ENCODE results near the gene GDF9. TPM values are rescaled to one million over a fixed set of nuclear protein-coding genes. Genes with fewer than 3 reads are reported as not detected.

The GDF9 gene
- total and polyA plus RNA-seq, 10 donors, result 0.17 to 0.59 (median 0.37) TPM; not detected in 3

DNA sequence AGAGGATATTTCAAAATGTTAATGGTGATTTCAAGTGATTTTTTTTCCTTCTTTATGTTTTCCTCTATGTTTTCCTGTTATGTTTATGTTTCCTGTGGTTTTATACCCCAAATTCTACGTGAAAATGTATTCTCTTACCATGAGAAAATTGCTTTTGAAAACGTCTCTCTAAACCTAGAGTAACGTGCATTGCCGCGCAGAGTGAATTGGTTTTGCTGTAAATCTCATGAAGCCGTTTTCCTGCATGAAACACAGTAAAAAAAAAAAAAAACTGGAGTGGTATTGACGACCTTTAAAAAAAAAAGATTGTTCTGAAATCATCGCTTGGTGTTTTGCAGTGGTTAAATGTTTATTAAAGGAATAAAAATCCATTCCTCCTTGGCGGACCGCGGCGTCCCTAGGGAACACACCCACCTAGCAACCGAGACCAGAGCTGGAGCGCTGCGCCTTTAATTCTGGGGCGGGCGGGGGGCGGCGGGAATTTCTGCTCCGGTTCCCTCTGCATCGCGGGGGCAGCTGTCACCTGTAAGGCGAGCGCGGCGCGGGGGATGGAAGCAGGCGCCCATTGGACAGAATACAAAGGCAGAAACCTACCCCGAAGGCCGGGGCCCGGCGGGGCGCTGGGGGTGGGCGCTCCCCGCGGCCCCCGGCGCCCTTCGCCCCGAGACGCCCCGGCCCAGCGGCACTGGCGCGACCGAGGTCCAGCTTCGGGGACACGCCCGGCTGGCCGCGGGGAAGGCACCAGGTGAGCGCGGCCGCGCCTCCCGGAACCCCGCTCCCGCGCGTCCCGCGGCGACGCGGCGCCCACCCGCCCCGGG is 53.3 kb downstream of the GDF9 start, which contains the start of gene SOWAHA:
TSS of gene SOWAHA (plus strand) at position 522 of the 818 bp plus-strand sequence. CDS start 320 bp downstream, outside the sequence.
- TF ChIP-seq POLR2A (IDR thresholded peaks at IDR 0.05), result no peak
- no peak for TF ChIP-seq POLR2AphosphoS5 (IDR thresholded peaks at IDR 0.05)
- TF ChIP-seq CTCF (IDR thresholded peaks at IDR 0.05 in 8 of 11, conservative IDR thresholded peaks at IDR 0.05 in 3 of 11), result no peak
- peaks cover 9 to 25% (median 19%) of the 10 kb centered on the region in 6 donors for H3K4me1 ChIP-seq
- intact Hi-C loops (cut with DNase I; ENCODE audit: low total_unique reads), result loop anchor here (10.0 kb wide), 1 partner anchor 288 kb away; no protein-coding TSS in a partner anchor
- no peak within 1 kb of the TSS for H3K27ac ChIP-seq
- H3K27me3 ChIP-seq (replicated peaks in 1 of 7), result peaks cover 0 to 64% (median 49%) of the 10 kb centered on the region in 7 donors
- peaks cover 0 to 4% (median 0%) of the 10 kb centered on the region in 8 donors for H3K9me3 ChIP-seq
- WGBS, 5 donors, result 1 to 7% (median 2%) methylated on average over 16 to 68 of the region's 68 CpGs
- H3K36me3 ChIP-seq, result no peaks in the 10 kb centered on the region
- DNase-seq, result no peak
- peak within 1 kb of the TSS in 7 of 8 donors; percentile 22 to 65 (median 34) for H3K4me3 ChIP-seq

GRCh38 chr5:132812123-132812765 is 54.0 kb downstream of the GDF9 start:
- no peak for DNase-seq
- intact Hi-C loops (cut with DNase I; ENCODE audit: low total_unique reads), result loop anchor here (10.0 kb wide), 1 partner anchor 287 kb away; no protein-coding TSS in a partner anchor
- H3K27me3 ChIP-seq (replicated peaks in 1 of 7), result peaks cover 0 to 64% (median 49%) of the 10 kb centered on the region in 7 donors
- no peak overlapping the region for H3K4me3 ChIP-seq
- H3K36me3 ChIP-seq, result no peaks in the 10 kb centered on the region
- H3K27ac ChIP-seq, result no peak overlapping the region
- TF ChIP-seq CTCF (IDR thresholded peaks at IDR 0.05 in 8 of 11, conservative IDR thresholded peaks at IDR 0.05 in 3 of 11) (no peak), POLR2A (IDR thresholded peaks at IDR 0.05) (no peak), POLR2AphosphoS5 (IDR thresholded peaks at IDR 0.05) (no peak)
- WGBS, 5 donors, result 38 to 58% (median 48%) methylated on average over 18 of the region's 18 CpGs
- peaks cover 0 to 4% (median 0%) of the 10 kb centered on the region in 8 donors for H3K9me3 ChIP-seq
- peaks cover 9 to 25% (median 19%) of the 10 kb centered on the region in 6 donors for H3K4me1 ChIP-seq

Small RNA genes lying within 50 kb of the gene (small RNA-seq; reads per million reads assigned to genes)
- gene RNA5SP192, result 0 reads per million in 4 donors

Other genes with a start within 250 kb of the GDF9 start
- gene IL13, start 208.3 kb downstream of the GDF9 start, total RNA-seq, result not detected
- gene IL13, start 208.3 kb downstream of the GDF9 start, polyA plus RNA-seq, result under 1 TPM in 2 of 3 donors, not detected in 1; 0.06 to 0.07 TPM
- gene IL4, start 192.5 kb downstream of the GDF9 start, total RNA-seq, result not detected
- gene IL4, start 192.5 kb downstream of the GDF9 start, polyA plus RNA-seq, result not detected
- gene KIF3A, start 128.9 kb downstream of the GDF9 start, total RNA-seq, result 10 to 100 TPM in 1 of 7 donors, 1 to 10 TPM in 6; 4.5 to 10.7 (median 7.9) TPM
- 1 to 10 TPM; 1.3 to 2.4 (median 2.1) TPM for gene KIF3A, start 128.9 kb downstream of the GDF9 start, polyA plus RNA-seq
- gene CCNI2, start 119.0 kb downstream of the GDF9 start, total RNA-seq, result 1 to 10 TPM in 5 of 7 donors, under 1 TPM in 2; 0.19 to 5.2 (median 1.1) TPM
- under 1 TPM; 0.32 to 0.91 (median 0.36) TPM for gene CCNI2, start 119.0 kb downstream of the GDF9 start, polyA plus RNA-seq
- 10 to 100 TPM; 11.5 to 29.8 (median 19.8) TPM for gene SEPTIN8, start 89.2 kb downstream of the GDF9 start, total RNA-seq
- 10 to 100 TPM in 1 of 3 donors, 1 to 10 TPM in 2; 6.1 to 13.3 (median 7.5) TPM for gene SEPTIN8, start 89.2 kb downstream of the GDF9 start, polyA plus RNA-seq
- not detected for gene SOWAHA, start 53.2 kb downstream of the GDF9 start, total RNA-seq
- gene SOWAHA, start 53.2 kb downstream of the GDF9 start, polyA plus RNA-seq, result under 1 TPM; 0.03 to 0.56 (median 0.24) TPM
- 10 to 100 TPM in 2 of 7 donors, 1 to 10 TPM in 5; 1.8 to 26.1 (median 4.0) TPM for gene SHROOM1, start 35.8 kb downstream of the GDF9 start, total RNA-seq
- 1 to 10 TPM; 1.1 to 2.8 (median 1.4) TPM for gene SHROOM1, start 35.8 kb downstream of the GDF9 start, polyA plus RNA-seq
- 100 to 1,000 TPM in 4 of 7 donors, 10 to 100 TPM in 3; 59.6 to 176 (median 159) TPM for gene UQCRQ, start 173 bp upstream of the GDF9 start, total RNA-seq
- gene UQCRQ, start 173 bp upstream of the GDF9 start, polyA plus RNA-seq, result 100 to 1,000 TPM; 175 to 266 (median 192) TPM
- 1 to 10 TPM; 1.9 to 6.1 (median 2.3) TPM for gene LEAP2, start 7.2 kb upstream of the GDF9 start, total RNA-seq
- 1 to 10 TPM; 2.1 to 3.3 (median 2.9) TPM for gene LEAP2, start 7.2 kb upstream of the GDF9 start, polyA plus RNA-seq
- 10 to 100 TPM; 60.5 to 84.3 (median 71.1) TPM for gene AFF4, start 97.2 kb upstream of the GDF9 start, total RNA-seq
- gene AFF4, start 97.2 kb upstream of the GDF9 start, polyA plus RNA-seq, result 1 to 10 TPM; 5.1 to 8.0 (median 5.7) TPM
- gene ZCCHC10, start 160.1 kb upstream of the GDF9 start, total RNA-seq, result 10 to 100 TPM; 16.2 to 26.1 (median 17.1) TPM
- 10 to 100 TPM; 28.6 to 34.5 (median 34.2) TPM for gene ZCCHC10, start 160.1 kb upstream of the GDF9 start, polyA plus RNA-seq
- 10 to 100 TPM; 54.6 to 74.6 (median 62.7) TPM for gene HSPA4, start 185.5 kb upstream of the GDF9 start, total RNA-seq
- 10 to 100 TPM; 38.0 to 63.7 (median 54.0) TPM for gene HSPA4, start 185.5 kb upstream of the GDF9 start, polyA plus RNA-seq